ENCODE data around the gene C5.

DNA sequence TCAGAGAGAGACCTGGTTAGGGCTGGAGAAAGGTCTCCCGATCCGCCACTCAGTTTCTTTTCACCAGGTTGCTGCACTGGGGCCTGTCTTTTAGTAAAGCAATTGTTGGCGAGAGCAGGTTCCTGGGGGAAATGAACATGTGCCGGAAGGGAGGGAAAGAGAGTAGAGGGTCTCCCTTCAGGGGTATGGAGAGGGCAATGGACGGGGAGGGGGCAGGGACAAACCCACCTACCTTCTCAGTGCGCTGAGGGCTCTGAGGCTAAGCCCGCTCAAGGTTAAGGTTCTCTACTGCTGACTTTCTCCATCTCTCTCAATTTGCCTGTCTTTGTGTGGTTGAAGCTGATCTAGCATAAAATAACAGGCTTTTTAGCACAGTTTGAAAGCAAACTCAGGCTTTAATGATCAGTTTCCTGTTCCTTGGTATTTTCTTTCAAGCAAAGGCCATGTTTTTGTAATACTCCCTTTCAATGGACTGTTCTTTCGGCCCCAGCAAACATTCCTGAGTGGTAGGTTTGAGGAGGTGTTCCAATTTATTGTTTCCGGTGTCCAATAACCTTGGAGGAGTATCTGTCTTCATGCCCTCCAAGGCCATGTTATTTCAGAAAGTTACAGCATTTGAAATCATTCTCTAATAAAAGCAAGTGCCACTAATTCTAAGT lies 98.0 kb downstream of the C5 start:
- TF ChIP-seq, protein P1, sequence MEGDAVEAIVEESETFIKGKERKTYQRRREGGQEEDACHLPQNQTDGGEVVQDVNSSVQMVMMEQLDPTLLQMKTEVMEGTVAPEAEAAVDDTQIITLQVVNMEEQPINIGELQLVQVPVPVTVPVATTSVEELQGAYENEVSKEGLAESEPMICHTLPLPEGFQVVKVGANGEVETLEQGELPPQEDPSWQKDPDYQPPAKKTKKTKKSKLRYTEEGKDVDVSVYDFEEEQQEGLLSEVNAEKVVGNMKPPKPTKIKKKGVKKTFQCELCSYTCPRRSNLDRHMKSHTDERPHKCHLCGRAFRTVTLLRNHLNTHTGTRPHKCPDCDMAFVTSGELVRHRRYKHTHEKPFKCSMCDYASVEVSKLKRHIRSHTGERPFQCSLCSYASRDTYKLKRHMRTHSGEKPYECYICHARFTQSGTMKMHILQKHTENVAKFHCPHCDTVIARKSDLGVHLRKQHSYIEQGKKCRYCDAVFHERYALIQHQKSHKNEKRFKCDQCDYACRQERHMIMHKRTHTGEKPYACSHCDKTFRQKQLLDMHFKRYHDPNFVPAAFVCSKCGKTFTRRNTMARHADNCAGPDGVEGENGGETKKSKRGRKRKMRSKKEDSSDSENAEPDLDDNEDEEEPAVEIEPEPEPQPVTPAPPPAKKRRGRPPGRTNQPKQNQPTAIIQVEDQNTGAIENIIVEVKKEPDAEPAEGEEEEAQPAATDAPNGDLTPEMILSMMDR (conservative IDR thresholded peaks at IDR 0.05 in 1 of 2, IDR thresholded peaks at IDR 0.05 in 1 of 2; ENCODE audit: low read depth in 1 of 2, low read length in 2 of 2), result no peak
- no peak for TF ChIP-seq EZH2 (IDR thresholded peaks at IDR 0.05; ENCODE audit: low read length, missing control alignments)

Data from fibroblast of lung (primary cell).